ENCODE data around the gene PLCL2.

Gene PLCL2

GRCh38 chr3:17032407-17033034, 147.8 kb downstream of the PLCL2 start:
- Histone ChIP-seq H2AFZ (ENCODE audit: low read length) (no peak overlapping the region), H3K27me3 (replicated peaks; ENCODE audit: insufficient read depth, low read length) (no peaks in the 10 kb centered on the region), H3K79me2 (ENCODE audit: low read length) (peaks cover 24% of the 10 kb centered on the region; the same call in 1 of the 2 replicates), H4K20me1 (ENCODE audit: insufficient read depth, low read length) (no peaks in the 10 kb centered on the region), H3K36me3 (replicated peaks; ENCODE audit: insufficient read depth, low read length) (no peaks in the 10 kb centered on the region), H3K27ac (ENCODE audit: low read length) (no peak overlapping the region), H3K4me2 (ENCODE audit: low read depth, low read length) (no peak overlapping the region), H3K4me1 (ENCODE audit: low read length) (peaks cover 27% of the 10 kb centered on the region), H3F3A (ENCODE audit: insufficient read depth, low read length) (0 out of 2 replicates have a peak, but pooled peaks cover 5% of the 10 kb centered on the region), H3K9ac (ENCODE audit: low read length) (no peak overlapping the region), H3K9me3 (replicated peaks; ENCODE audit: insufficient read depth, low read length) (no peaks in the 10 kb centered on the region), H3K9me2 (replicated peaks; ENCODE audit: insufficient read depth, low read length) (no peaks in the 10 kb centered on the region), H3K4me3 (ENCODE audit: low read length) (no peak overlapping the region)
- no peak for DNase-seq
- TF ChIP-seq CTCF (IDR thresholded peaks at IDR 0.05; ENCODE audit: low read length): peak; percentile 65
- no peak for TF ChIP-seq EZH2 (optimal IDR thresholded peaks at IDR 0.05; ENCODE audit: low read depth, low read length)

- Histone ChIP-seq H3K27me3 (replicated peaks; ENCODE audit: insufficient read depth, low read length) (no peaks in the 10 kb centered on the region), H3F3A (ENCODE audit: insufficient read depth, low read length) (0 out of 2 replicates have a peak, but pooled peaks cover 5% of the 10 kb centered on the region), H3K36me3 (replicated peaks; ENCODE audit: insufficient read depth, low read length) (no peaks in the 10 kb centered on the region), H3K79me2 (ENCODE audit: low read length) (peaks cover 24% of the 10 kb centered on the region; the same call in 1 of the 2 replicates), H3K4me1 (ENCODE audit: low read length) (peaks cover 27% of the 10 kb centered on the region), H4K20me1 (ENCODE audit: insufficient read depth, low read length) (no peaks in the 10 kb centered on the region), H3K9ac (ENCODE audit: low read length) (no peak overlapping the region), H3K27ac (ENCODE audit: low read length) (no peak overlapping the region), H3K9me2 (replicated peaks; ENCODE audit: insufficient read depth, low read length) (no peaks in the 10 kb centered on the region), H2AFZ (ENCODE audit: low read length) (no peak overlapping the region), H3K4me2 (ENCODE audit: low read depth, low read length) (no peak overlapping the region), H3K9me3 (replicated peaks; ENCODE audit: insufficient read depth, low read length) (no peaks in the 10 kb centered on the region), H3K4me3 (ENCODE audit: low read length) (no peak overlapping the region)
- no peak for DNase-seq
- TF ChIP-seq EZH2 (optimal IDR thresholded peaks at IDR 0.05; ENCODE audit: low read depth, low read length): no peak
These were observed 148.9 kb downstream of the PLCL2 start for GRCh38 chr3:17033516-17034168.

GRCh38 chr3:17035033-17035432, 150.3 kb downstream of the PLCL2 start:
- Histone ChIP-seq H3K4me1 (ENCODE audit: low read length) (peaks cover 20% of the 10 kb centered on the region), H3K36me3 (replicated peaks; ENCODE audit: insufficient read depth, low read length) (no peaks in the 10 kb centered on the region), H4K20me1 (ENCODE audit: insufficient read depth, low read length) (no peaks in the 10 kb centered on the region), H3F3A (ENCODE audit: insufficient read depth, low read length) (0 out of 2 replicates have a peak, but pooled peaks cover 4% of the 10 kb centered on the region), H3K79me2 (ENCODE audit: low read length) (peaks cover 22% of the 10 kb centered on the region; the same call in 1 of the 2 replicates), H2AFZ (ENCODE audit: low read length) (no peak overlapping the region), H3K27me3 (replicated peaks; ENCODE audit: insufficient read depth, low read length) (no peaks in the 10 kb centered on the region), H3K4me3 (ENCODE audit: low read length) (no peak overlapping the region), H3K9ac (ENCODE audit: low read length) (no peak overlapping the region), H3K9me3 (replicated peaks; ENCODE audit: insufficient read depth, low read length) (no peaks in the 10 kb centered on the region), H3K4me2 (ENCODE audit: low read depth, low read length) (no peak overlapping the region), H3K9me2 (replicated peaks; ENCODE audit: insufficient read depth, low read length) (no peaks in the 10 kb centered on the region), H3K27ac (ENCODE audit: low read length) (no peak overlapping the region)
- TF ChIP-seq CTCF (IDR thresholded peaks at IDR 0.05; ENCODE audit: low read length): no peak
- no peak for TF ChIP-seq EZH2 (optimal IDR thresholded peaks at IDR 0.05; ENCODE audit: low read depth, low read length)
- TF ChIP-seq EZH2phosphoT487 (IDR thresholded peaks at IDR 0.05; ENCODE audit: low read length): no peak
- DNase-seq: no peak

GRCh38 chr3:17035966-17036365, 151.2 kb downstream of the PLCL2 start:
- no peak overlapping the region for H3K27ac ChIP-seq (ENCODE audit: low read length)

More at GRCh38 chr3:17035966-17036365, 151.2 kb downstream of the PLCL2 start:
- Histone ChIP-seq H3K4me1 (ENCODE audit: low read length) (peaks cover 11% of the 10 kb centered on the region; the same call in 1 of the 2 replicates), H3K9me2 (replicated peaks; ENCODE audit: insufficient read depth, low read length) (no peaks in the 10 kb centered on the region), H3K36me3 (replicated peaks; ENCODE audit: insufficient read depth, low read length) (no peaks in the 10 kb centered on the region), H3K9me3 (replicated peaks; ENCODE audit: insufficient read depth, low read length) (no peaks in the 10 kb centered on the region), H3K4me2 (ENCODE audit: low read depth, low read length) (no peak overlapping the region), H3K9ac (ENCODE audit: low read length) (no peak overlapping the region), H3F3A (ENCODE audit: insufficient read depth, low read length) (no peaks in the 10 kb centered on the region), H3K79me2 (ENCODE audit: low read length) (peaks cover 21% of the 10 kb centered on the region; the same call in 1 of the 2 replicates), H2AFZ (ENCODE audit: low read length) (no peak overlapping the region), H4K20me1 (ENCODE audit: insufficient read depth, low read length) (no peaks in the 10 kb centered on the region), H3K27me3 (replicated peaks; ENCODE audit: insufficient read depth, low read length) (no peaks in the 10 kb centered on the region), H3K4me3 (ENCODE audit: low read length) (no peak overlapping the region)
- DNase-seq: no peak
- TF ChIP-seq CTCF (IDR thresholded peaks at IDR 0.05; ENCODE audit: low read length) (no peak), EZH2phosphoT487 (IDR thresholded peaks at IDR 0.05; ENCODE audit: low read length) (no peak), EZH2 (optimal IDR thresholded peaks at IDR 0.05; ENCODE audit: low read depth, low read length) (no peak)
